GM23338 (cell line): ENCODE data around the gene CFAP157. TPM values are rescaled to one million over a fixed set of nuclear protein-coding genes. Genes with fewer than 3 reads are reported as not detected.

Experiments used
- ATAC-seq: fragments of 200-7000 bp; cut with Tn5 transposase; 3 replicates; pipeline ENCODE4 v1.9.1; 2020
- DNase-seq: peaks from one replicate; pipeline ENCODE4 v3.0.0-alpha.2; 2015; ENCODE audit warnings: low spot score
- H2AFZ ChIP-seq: fragments of 200-600 bp; sonication (generic); 2 replicates; pipeline ENCODE4 v1.8.0; 2016; ENCODE audit warnings: antibody characterized with exemption, mild to moderate bottlenecking, moderate library complexity
- H3F3A ChIP-seq: fragments of 200-600 bp; sonication (generic); replicated peaks from 2 replicates; pipeline ENCODE4 v1.8.0; 2017; ENCODE audit warnings: antibody characterized with exemption, mixed run types, low read depth
- H3K27ac ChIP-seq: fragments of 200-600 bp; sonication (generic); 2 replicates; pipeline ENCODE4 v1.6.1; 2016; ENCODE audit warnings: low read depth
- H3K27me3 ChIP-seq: fragments of 200-600 bp; sonication (generic); 2 replicates; pipeline ENCODE4 v1.8.0; 2016; ENCODE audit warnings: mild to moderate bottlenecking, mixed run types, moderate library complexity; ENCODE audit not compliant: insufficient read depth
- H3K36me3 ChIP-seq: fragments of 200-600 bp; sonication (generic); 2 replicates; pipeline ENCODE4 v1.8.0; 2016; ENCODE audit warnings: mild to moderate bottlenecking; ENCODE audit not compliant: insufficient read depth
- H3K4me1 ChIP-seq: fragments of 200-600 bp; sonication (generic); 2 replicates; pipeline ENCODE4 v1.8.0; 2016; ENCODE audit warnings: mild to moderate bottlenecking, moderate library complexity; ENCODE audit not compliant: insufficient read depth
- H3K4me2 ChIP-seq: fragments of 200-600 bp; sonication (generic); 2 replicates; pipeline ENCODE4 v1.7.1; 2017; ENCODE audit warnings: mixed run types
- H3K4me3 ChIP-seq: fragments of 200-600 bp; sonication (generic); 2 replicates; pipeline ENCODE4 v1.6.1; 2016; ENCODE audit warnings: mixed run types
- H3K79me2 ChIP-seq: fragments of 200-600 bp; sonication (generic); replicated peaks from 2 replicates; pipeline ENCODE4 v1.8.0; 2017; ENCODE audit warnings: mild to moderate bottlenecking; ENCODE audit not compliant: insufficient read depth
- H3K9me2 ChIP-seq: fragments of 200-600 bp; sonication (generic); 2 replicates; pipeline ENCODE4 v1.8.0; 2017; ENCODE audit not compliant: insufficient read depth
- H4K20me1 ChIP-seq: fragments of 200-600 bp; sonication (generic); replicated peaks from 2 replicates; pipeline ENCODE4 v1.8.0; 2017; ENCODE audit warnings: mild to moderate bottlenecking; ENCODE audit not compliant: insufficient read depth
- H3K27ac Mint-ChIP-seq: 2 replicates; pipeline ENCODE4 v1.8.0; 2020; ENCODE audit warnings: inconsistent platforms, mild to moderate bottlenecking, moderate library complexity, mixed read lengths
- H3K27me3 Mint-ChIP-seq: 3 replicates; pipeline ENCODE4 v1.8.0; 2022; ENCODE audit warnings: low read depth, mild to moderate bottlenecking, moderate library complexity, mixed read lengths, inconsistent platforms; ENCODE audit not compliant: insufficient read depth, poor library complexity
- H3K36me3 Mint-ChIP-seq: 3 replicates; pipeline ENCODE4 v1.8.0; 2021; ENCODE audit warnings: low read depth, mild to moderate bottlenecking, inconsistent platforms, moderate library complexity, mixed read lengths
- H3K4me1 Mint-ChIP-seq: 3 replicates; pipeline ENCODE4 v1.8.0; 2020; ENCODE audit warnings: mild to moderate bottlenecking, inconsistent platforms, mixed read lengths
- H3K4me3 Mint-ChIP-seq: 3 replicates; pipeline ENCODE4 v1.8.0; 2021; ENCODE audit warnings: moderate library complexity, mild to moderate bottlenecking, inconsistent platforms, mixed read lengths
- H3K9me3 Mint-ChIP-seq: 3 replicates; pipeline ENCODE4 v1.8.0; 2020; ENCODE audit warnings: moderate library complexity, mild to moderate bottlenecking, inconsistent platforms, mixed read lengths
- CREB1 ChIP-seq: fragments of 250-450 bp; sonication (Bioruptor Pico); IDR thresholded peaks from 2 replicates; pipeline ENCODE4 v1.5.0; 2020; ENCODE audit warnings: low read depth, mild to moderate bottlenecking, moderate library complexity
- CTCF ChIP-seq, 2 experiments: fragments of 200-600 bp in 1 of 2; sonication (generic) in 1 of 2; conservative IDR thresholded peaks; 2 replicates each; pipeline versions ENCODE4 v1.5.1 to v1.6.1; 2016 to 2017; ENCODE audit warnings: antibody characterized with exemption in 2 of 2, low read depth in 2 of 2, mild to moderate bottlenecking in 2 of 2, moderate library complexity in 1 of 2
- ETS1 ChIP-seq: IDR thresholded peaks from 2 replicates; pipeline ENCODE4 v1.6.1; 2016; ENCODE audit warnings: antibody characterized with exemption
- EZH2 ChIP-seq: fragments of 200-600 bp; sonication (generic); IDR thresholded peaks from one replicate; pipeline ENCODE4 v1.8.0; 2017; ENCODE audit warnings: antibody characterized with exemption, mild to moderate bottlenecking, low read depth; ENCODE audit not compliant: unreplicated experiment
- EZH2phosphoT487 ChIP-seq: fragments of 200-600 bp; sonication (generic); IDR thresholded peaks from one replicate; pipeline ENCODE4 v1.8.1; 2018; ENCODE audit warnings: antibody characterized with exemption; ENCODE audit not compliant: unreplicated experiment
- JUNB ChIP-seq: IDR thresholded peaks from one replicate; pipeline ENCODE4 v1.6.1; 2016; ENCODE audit warnings: antibody characterized with exemption; ENCODE audit not compliant: unreplicated experiment
- NANOG ChIP-seq: IDR thresholded peaks from 2 replicates; pipeline ENCODE4 v1.6.1; 2016; ENCODE audit warnings: antibody characterized with exemption, borderline replicate concordance
- POLR2AphosphoS5 ChIP-seq: IDR thresholded peaks from 2 replicates; pipeline ENCODE4 v1.6.1; 2016; ENCODE audit warnings: antibody characterized with exemption, low read depth
- REST ChIP-seq: IDR thresholded peaks from one replicate; pipeline ENCODE4 v1.6.1; 2018; ENCODE audit warnings: antibody characterized with exemption; ENCODE audit not compliant: unreplicated experiment
- STAT1 ChIP-seq: IDR thresholded peaks from one replicate; pipeline ENCODE4 v1.6.1; 2016; ENCODE audit warnings: antibody characterized with exemption; ENCODE audit not compliant: unreplicated experiment
- ZNF114 ChIP-seq: fragments of 250-450 bp; sonication (Bioruptor Pico); IDR thresholded peaks from 2 replicates; pipeline ENCODE4 v1.5.0; 2020; ENCODE audit warnings: mild to moderate bottlenecking, moderate library complexity
- ZNF331 ChIP-seq: fragments of 250-450 bp; sonication (Bioruptor Pico); IDR thresholded peaks from 2 replicates; pipeline ENCODE4 v1.5.0; 2020; ENCODE audit warnings: low read depth, mild to moderate bottlenecking, moderate library complexity
- ZNF462 ChIP-seq: fragments of 250-450 bp; sonication (Bioruptor Pico); IDR thresholded peaks from 2 replicates; pipeline ENCODE4 v1.5.0; 2020; ENCODE audit warnings: mild to moderate bottlenecking, moderate library complexity
- polyA plus RNA-seq: library from polyadenylated mRNA; unstranded; fragments of >200 nt; fragmentation: Nextera tagmentation; extraction: Ambion mirVana; gene quantifications from 2 replicates; pipeline ENCODE4 v1.2.1, GENCODE V29; 2016
- total RNA-seq: library from RNA; depleted of rRNA; stranded (reverse); fragments of >200 nt; shearing (Covaris generic); gene quantifications from 2 replicates; pipeline ENCODE4 v1.2.3, GENCODE V29; 2014

Gene CFAP157
- total and polyA plus RNA-seq, 2 experiments from 2014 or later = 0.17 to 0.55 TPM

- H3K27ac Mint-ChIP-seq = peak overlapping the region; percentile 80
- TF ChIP-seq STAT1 = no peak
- TF ChIP-seq CTCF (conservative IDR thresholded peaks at IDR 0.05; ENCODE audit: low read depth in 2 of 2) = no peak
- TF ChIP-seq POLR2AphosphoS5 = no peak
- no peak for TF ChIP-seq REST
- no peak for TF ChIP-seq CREB1 (CRISPR knock-in tag)
- no peak for TF ChIP-seq JUNB
- TF ChIP-seq ETS1 = no peak
- no peak for TF ChIP-seq EZH2phosphoT487
- no peak for TF ChIP-seq EZH2
- TF ChIP-seq NANOG = no peak
- TF ChIP-seq ZNF331 = no peak
- TF ChIP-seq ZNF462 (CRISPR knock-in tag) = no peak
- TF ChIP-seq ZNF114 (CRISPR knock-in tag) = no peak
- H3K27ac ChIP-seq = peak overlapping the region; percentile 90
These were observed 35.1 kb downstream of the CFAP157 start for GRCh38 chr9:127741831-127742434.

More at GRCh38 chr9:127741831-127742434, 35.1 kb downstream of the CFAP157 start:
- Histone ChIP-seq H3F3A (0 out of 2 replicates have a peak, but pooled peaks cover 6% of the 10 kb centered on the region), H4K20me1 (no peaks in the 10 kb centered on the region; the same call in 1 of the 2 replicates), H3K27me3 (no peaks in the 10 kb centered on the region), H3K4me1 (no peaks in the 10 kb centered on the region; the same call in 1 of the 2 replicates), H3K79me2 (no peaks in the 10 kb centered on the region), H2AFZ (peak overlapping the region; percentile 85; the same call in 1 of the 2 replicates), H3K9me2 (no peaks in the 10 kb centered on the region), H3K36me3 (no peaks in the 10 kb centered on the region), H3K4me2 (peak overlapping the region; percentile 95), H3K4me3 (peak overlapping the region; percentile 80)
- Mint-ChIP-seq H3K4me1 (peaks cover 6% of the 10 kb centered on the region; the same call in 2 of the 3 replicates), H3K36me3 (no peaks in the 10 kb centered on the region), H3K27me3 (peaks cover 9% of the 10 kb centered on the region), H3K9me3 (no peaks in the 10 kb centered on the region), H3K4me3 (peak overlapping the region; percentile 85)
- peak; percentile 99 for DNase-seq
- peak; percentile 91 for ATAC-seq
